Nephron progenitor cell (in vitro differentiated cells): ENCODE data around the gene GRIK2.

Source experiments
- DNase-seq: peaks from one replicate; pipeline ENCODE4 v3.0.0; 2021
- H3K27ac Mint-ChIP-seq: 2 replicates; pipeline ENCODE4 v1.8.0; 2021; ENCODE audit warnings: mild to moderate bottlenecking, moderate library complexity, mixed read lengths
- H3K27me3 Mint-ChIP-seq: 2 replicates; pipeline ENCODE4 v1.8.0; 2021; ENCODE audit warnings: mild to moderate bottlenecking, low read depth, mixed read lengths; ENCODE audit not compliant: poor library complexity
- H3K36me3 Mint-ChIP-seq: 2 replicates; pipeline ENCODE4 v1.8.0; 2021; ENCODE audit warnings: low read depth, mixed read lengths
- H3K4me1 Mint-ChIP-seq: 2 replicates; pipeline ENCODE4 v1.8.0; 2021; ENCODE audit warnings: mixed read lengths
- H3K4me3 Mint-ChIP-seq: 2 replicates; pipeline ENCODE4 v1.8.0; 2021; ENCODE audit warnings: mild to moderate bottlenecking, moderate library complexity, mixed read lengths
- H3K9me3 Mint-ChIP-seq: 2 replicates; pipeline ENCODE4 v1.8.0; 2021; ENCODE audit warnings: mild to moderate bottlenecking, moderate library complexity, mixed read lengths
- CTCF ChIP-seq: fragments of 200-600 bp; sonication (generic); IDR thresholded peaks from 2 replicates; pipeline ENCODE4 v1.5.0; 2021; ENCODE audit warnings: antibody characterized with exemption

GRIK2 gene

DNA sequence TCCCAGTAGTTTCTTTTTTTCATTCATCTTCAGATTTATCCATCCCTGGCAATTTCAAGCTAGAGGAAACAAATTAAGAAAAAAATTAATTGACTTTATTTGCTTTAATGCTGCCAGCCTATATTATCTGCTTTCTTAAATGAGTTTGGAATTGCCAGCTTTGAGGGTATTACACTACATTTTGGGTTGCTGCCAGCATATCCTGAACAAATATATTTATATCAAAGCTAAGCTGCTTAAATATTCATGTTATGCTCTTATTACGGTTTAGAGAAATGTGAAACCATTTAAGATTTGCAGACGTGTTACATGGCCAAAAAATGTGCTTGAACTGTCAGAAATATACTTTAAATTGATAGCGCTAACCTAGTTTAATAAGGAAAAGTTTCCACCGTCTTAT, 59.7 kb downstream of the GRIK2 start:
- Mint-ChIP-seq H3K27me3 (peaks cover 4% of the 10 kb centered on the region), H3K9me3 (no peaks in the 10 kb centered on the region), H3K27ac (no peak overlapping the region), H3K4me1 (peaks cover 41% of the 10 kb centered on the region), H3K36me3 (no peaks in the 10 kb centered on the region), H3K4me3 (no peak overlapping the region)
- no peak for TF ChIP-seq CTCF
- no peak for DNase-seq

DNA sequence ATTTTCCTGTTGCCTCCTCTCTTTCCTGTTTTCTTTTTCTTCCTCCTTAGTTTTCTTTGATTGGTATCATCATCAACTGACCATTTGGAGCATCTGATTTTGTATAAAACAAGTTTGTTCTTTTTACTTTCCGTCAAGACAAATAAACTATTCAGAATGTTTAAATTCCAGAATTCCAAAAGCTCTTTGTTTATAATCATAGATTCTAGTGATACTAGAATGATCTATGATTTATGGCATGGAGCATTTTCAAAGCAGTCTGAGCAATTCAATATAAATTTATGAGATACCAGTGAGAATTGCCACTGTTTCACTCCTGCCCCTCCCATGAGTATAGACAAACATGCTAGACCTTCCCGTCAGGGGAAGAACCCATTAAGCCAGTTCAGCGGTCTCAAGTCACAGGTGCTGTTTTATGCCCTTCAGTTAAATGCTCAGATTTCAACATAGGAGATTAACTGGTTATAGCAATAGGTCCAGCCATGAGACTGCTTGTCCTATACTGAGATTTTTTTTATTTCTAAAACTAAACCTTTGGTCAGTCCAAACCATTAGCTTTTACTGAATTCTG, 60.7 kb downstream of the GRIK2 start:
- peaks cover 4% of the 10 kb centered on the region for H3K27me3 Mint-ChIP-seq
- no peak for TF ChIP-seq CTCF
- no peak overlapping the region for H3K4me3 Mint-ChIP-seq
- DNase-seq: peak; percentile 10
- peaks cover 41% of the 10 kb centered on the region for H3K4me1 Mint-ChIP-seq
- H3K27ac Mint-ChIP-seq: peak overlapping the region; percentile 70
- no peaks in the 10 kb centered on the region for H3K36me3 Mint-ChIP-seq
- no peaks in the 10 kb centered on the region for H3K9me3 Mint-ChIP-seq

DNA sequence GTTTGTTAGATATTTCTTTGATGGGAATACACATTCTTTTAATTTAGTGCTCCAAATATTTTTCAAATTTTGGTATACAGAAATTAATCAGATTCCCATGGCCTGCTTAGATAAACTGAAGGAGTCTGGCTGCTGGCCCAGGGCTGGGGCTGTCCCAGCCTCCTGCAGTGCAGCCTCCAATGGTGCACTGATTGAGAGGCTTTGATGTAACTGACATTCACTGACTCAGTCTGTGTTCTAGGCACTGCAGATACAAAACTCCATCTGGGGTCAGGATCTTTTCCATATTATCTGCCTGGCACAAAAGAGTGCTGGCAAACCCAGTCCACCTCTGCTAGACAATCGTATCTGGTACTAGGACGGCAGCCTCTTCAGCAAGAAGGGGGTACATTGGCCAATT, 64.8 kb downstream of the GRIK2 start:
- no peaks in the 10 kb centered on the region for H3K9me3 Mint-ChIP-seq
- TF ChIP-seq CTCF: no peak
- no peak overlapping the region for H3K27ac Mint-ChIP-seq
- no peak for DNase-seq
- peaks cover 35% of the 10 kb centered on the region for H3K4me1 Mint-ChIP-seq
- H3K36me3 Mint-ChIP-seq: no peaks in the 10 kb centered on the region
- H3K27me3 Mint-ChIP-seq: no peaks in the 10 kb centered on the region
- no peak overlapping the region for H3K4me3 Mint-ChIP-seq

DNA sequence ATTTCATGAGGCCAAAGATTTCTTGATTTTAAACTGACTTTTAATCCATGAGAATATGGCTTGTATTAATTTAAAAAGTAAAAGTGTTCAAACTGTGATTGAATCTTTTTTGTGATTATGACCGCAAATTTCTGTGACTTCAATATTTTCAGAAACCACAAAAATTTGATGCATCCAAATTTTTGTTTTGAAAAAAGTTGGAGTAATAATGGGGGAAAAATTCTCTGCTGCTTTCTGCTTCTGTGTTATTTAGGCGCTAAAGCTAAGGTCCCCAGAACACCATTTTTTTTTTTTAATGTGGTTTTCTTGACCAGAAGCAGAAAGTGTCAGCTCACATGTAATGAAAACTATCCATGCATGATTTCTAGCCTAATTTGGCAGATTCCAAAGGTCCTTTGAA, 65.3 kb downstream of the GRIK2 start:
- H3K36me3 Mint-ChIP-seq: no peaks in the 10 kb centered on the region
- no peaks in the 10 kb centered on the region for H3K9me3 Mint-ChIP-seq
- no peaks in the 10 kb centered on the region for H3K27me3 Mint-ChIP-seq
- no peak for TF ChIP-seq CTCF
- DNase-seq: no peak
- peaks cover 30% of the 10 kb centered on the region for H3K4me1 Mint-ChIP-seq
- no peak overlapping the region for H3K27ac Mint-ChIP-seq
- H3K4me3 Mint-ChIP-seq: no peak overlapping the region

GRCh38 chr6:101462576-101462975, 69.1 kb downstream of the GRIK2 start:
- H3K27me3 Mint-ChIP-seq: no peaks in the 10 kb centered on the region
- H3K4me1 Mint-ChIP-seq: peaks cover 12% of the 10 kb centered on the region
- no peak overlapping the region for H3K27ac Mint-ChIP-seq
- no peak for DNase-seq
- H3K9me3 Mint-ChIP-seq: no peaks in the 10 kb centered on the region
- H3K4me3 Mint-ChIP-seq: no peak overlapping the region
- no peaks in the 10 kb centered on the region for H3K36me3 Mint-ChIP-seq
- TF ChIP-seq CTCF: no peak

DNA sequence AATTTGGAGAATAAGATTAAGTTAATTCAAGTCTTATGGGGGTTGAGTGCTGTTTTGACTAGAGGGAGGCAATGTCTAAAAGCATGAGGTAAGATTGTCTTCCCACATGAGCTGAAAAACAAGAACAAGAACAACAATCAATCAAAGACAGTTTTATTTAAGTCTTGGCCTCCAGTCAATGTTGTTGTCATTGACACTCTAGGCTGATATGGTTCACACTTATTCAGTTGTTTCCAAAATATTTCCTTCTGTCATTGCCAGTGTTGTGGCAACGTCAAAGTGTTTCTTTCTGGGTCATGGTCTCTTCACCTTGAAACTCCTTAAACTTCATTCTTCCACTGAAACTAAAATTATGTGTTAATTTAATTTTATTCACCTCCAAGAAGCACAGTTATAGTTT, 72.4 kb downstream of the GRIK2 start:
- no peaks in the 10 kb centered on the region for H3K27me3 Mint-ChIP-seq
- H3K27ac Mint-ChIP-seq: no peak overlapping the region
- no peaks in the 10 kb centered on the region for H3K36me3 Mint-ChIP-seq
- H3K9me3 Mint-ChIP-seq: no peaks in the 10 kb centered on the region
- no peak overlapping the region for H3K4me3 Mint-ChIP-seq
- no peak for DNase-seq
- no peak for TF ChIP-seq CTCF
- peaks cover 7% of the 10 kb centered on the region for H3K4me1 Mint-ChIP-seq
